GM21515 (cell line): ENCODE measurements around the gene MAML2.

Experiments used
- ATAC-seq: cut with Tn5 transposase; IDR thresholded peaks from one replicate; pipeline ENCODE4 v1.9.1; 2021; ENCODE audit not compliant: unreplicated experiment

The MAML2 gene

GRCh38 chr11:96082936-96083335 lies 260.1 kb downstream of the MAML2 start:
- ATAC-seq: no peak

- ATAC-seq: no peak
These were observed 260.7 kb downstream of the MAML2 start for GRCh38 chr11:96082002-96082899.

- ATAC-seq: no peak
These were observed 261.4 kb downstream of the MAML2 start for GRCh38 chr11:96081561-96081960.

- ATAC-seq: no peak
These were observed 263.3 kb downstream of the MAML2 start for GRCh38 chr11:96079691-96080090.

GRCh38 chr11:96075532-96075959 lies 267.4 kb downstream of the MAML2 start:
- ATAC-seq: peak; percentile 67

- no peak for ATAC-seq
These were observed 268.3 kb downstream of the MAML2 start for GRCh38 chr11:96074551-96075310.

- ATAC-seq: no peak
These were observed 269.5 kb downstream of the MAML2 start for GRCh38 chr11:96073536-96073935.

- ATAC-seq: no peak
These were observed 270.4 kb downstream of the MAML2 start for GRCh38 chr11:96072592-96072991.

GRCh38 chr11:96070453-96070852 lies 272.5 kb downstream of the MAML2 start:
- no peak for ATAC-seq

GRCh38 chr11:96067160-96067559 lies 275.8 kb downstream of the MAML2 start:
- ATAC-seq: no peak

GRCh38 chr11:96065379-96065778 lies 277.6 kb downstream of the MAML2 start:
- ATAC-seq: no peak

- no peak for ATAC-seq
These were observed 279.1 kb downstream of the MAML2 start for GRCh38 chr11:96063886-96064285.

- ATAC-seq: no peak
These were observed 279.9 kb downstream of the MAML2 start for GRCh38 chr11:96063053-96063452.

GRCh38 chr11:96062134-96062533 lies 280.9 kb downstream of the MAML2 start:
- ATAC-seq: no peak

- ATAC-seq: no peak
These were observed 281.3 kb downstream of the MAML2 start for GRCh38 chr11:96061730-96062129.

GRCh38 chr11:96061069-96061468 lies 281.9 kb downstream of the MAML2 start:
- no peak for ATAC-seq

- ATAC-seq: no peak
These were observed 285.5 kb downstream of the MAML2 start for GRCh38 chr11:96057502-96057901.

GRCh38 chr11:96056576-96056975 lies 286.4 kb downstream of the MAML2 start:
- no peak for ATAC-seq

- ATAC-seq: no peak
These were observed 287.1 kb downstream of the MAML2 start for GRCh38 chr11:96055706-96056387.

- no peak for ATAC-seq
These were observed 287.9 kb downstream of the MAML2 start for GRCh38 chr11:96054870-96055705.
